Heart right ventricle (tissue), 16 donors: ENCODE results near the gene PTPN4. TPM values are rescaled to one million over a fixed set of nuclear protein-coding genes. Genes with fewer than 3 reads are reported as not detected.

ENCODE experiments used
- ATAC-seq, 8 donors: fragments of 200-7000 bp; cut with Tn5 transposase; one replicate each; pipeline ENCODE4 v1.9.1; 2020; ENCODE audit warnings: mild to moderate bottlenecking in 8 of 8, moderate library complexity in 8 of 8, moderate number of reproducible peaks in 1 of 8
- DNase-seq, 2 donors: peaks; one replicate each; pipeline ENCODE4 v3.0.0-alpha.2; 2020
- H3K27ac ChIP-seq, 10 donors: fragments of 200-600 bp; sonication (generic) in 2 of 10; one replicate each; pipeline versions ENCODE4 v1.5.0 to v1.8.0; 2020 to 2022; ENCODE audit warnings: mild to moderate bottlenecking in 3 of 10
- H3K27me3 ChIP-seq, 7 donors: fragments of 200-600 bp; one replicate each; pipeline ENCODE4 v1.8.0; 2021 to 2022; ENCODE audit warnings: mild to moderate bottlenecking in 2 of 7
- H3K36me3 ChIP-seq, 9 donors: fragments of 200-600 bp; sonication (generic) in 1 of 9; one replicate each; pipeline versions ENCODE4 v1.5.0 to v1.8.0; 2020 to 2022; ENCODE audit warnings: mild to moderate bottlenecking in 2 of 9
- H3K4me1 ChIP-seq, 9 donors: fragments of 200-600 bp; sonication (generic) in 1 of 9; one replicate each; pipeline versions ENCODE4 v1.5.0 to v1.8.0; 2020 to 2022; ENCODE audit warnings: mild to moderate bottlenecking in 4 of 9
- H3K4me3 ChIP-seq, 10 donors: fragments of 200-600 bp; sonication (generic) in 2 of 10; one replicate each; pipeline versions ENCODE4 v1.5.0 to v1.8.0; 2020 to 2022; ENCODE audit warnings: mild to moderate bottlenecking in 7 of 10, moderate library complexity in 2 of 10
- H3K9me3 ChIP-seq, 11 donors: fragments of 200-600 bp in 10 of 11; sonication (generic) in 2 of 11; one replicate each; pipeline versions ENCODE4 v1.5.0 to v1.8.0; 2013 to 2022; ENCODE audit warnings: mild to moderate bottlenecking in 2 of 11, control low read depth in 1 of 11, moderate library complexity in 1 of 11
- WGBS, 2 donors: extraction: QIAGEN DNeasy Blood & Tissue Kit; methylation state at CpG; one replicate each; pipeline ENCODE4 v1.1.7; 2013; ENCODE audit warnings: inconsistent platforms in 1 of 2; 5-methylcytosine and 5-hydroxymethylcytosine counted together
- intact Hi-C, 10 donors: fragments of 100-400 bp; cut with DNase I; formaldehyde crosslinking; loops; one replicate each; pipeline versions ENCODE4 v1.11.1 to v1.14.2; 2022
- polyA plus RNA-seq, 2 donors: library from polyadenylated mRNA; stranded (reverse); fragments of 200-250 nt; gene quantifications; one replicate each; pipeline ENCODE4 v1.2.3, GENCODE V29; 2013
- total RNA-seq, 10 donors: library from RNA; stranded (reverse); fragmentation: NEBNext Ultra II Directional in 3 of 10; extraction: Animal tissue kit (Norgen Biotek cat#: 25700) in 3 of 10; gene quantifications; one replicate each; pipeline versions ENCODE4 v1.2.1 to v1.2.4, GENCODE V29; 2021 to 2023
- TF ChIP-seq, protein P1 (sequence below), 9 donors: fragments of 200-600 bp; sonication (generic) in 2 of 9; IDR thresholded peaks; one replicate each; pipeline versions ENCODE4 v1.5.0 to v1.8.0; 2021 to 2022; ENCODE audit warnings: antibody characterized with exemption in 9 of 9, mild to moderate bottlenecking in 5 of 9, moderate library complexity in 1 of 9
- donor health status: Arrhythmogenic right ventricular cardiomyopathy.
- donor health status: ischemic (EF 13 %, LVEDD 7.1; RV severe dilation, severe dysfunction).
- donor health status: healthy with polysubstance abuse.
- donor health status: DM: no; HTN: yes; CAD: no.
- donor health status: DM: no; HTN: no; CAD: no.
- donor health status: ischemic (EF 25% LVEDD 6.9; RV normal size, moderate dysfunction).
- donor health status: ischemic (EF 25% LVEDD 5.7; RV mildly dilated, moderate dysfunction).
- donor health status: healthy.
- donor health status: DM: yes; HTN: yes; CAD: no.
- donor health status: Ischemic cardiomyopathy.
- donor health status: ischemic (EF 35%, LVEDD 5.7; RV mildly dilated, moderate dysfunction).
- donor health status: nonischemic (EF 11% LVEDD 7.7; RV severe dilation, severe dysfunction).
- donor health status: DM: yes; HTN: yes; CAD: no.
- donor health status: PGD.
- donor health status: ischemic (EF 29% LVEDD 5.4; RV normal size, mild dysfunction).
- donor health status: nonischemic (EF 23%, LVEDD 6.1; RV moderate dilation, normal function).

Gene PTPN4
- total and polyA plus RNA-seq, 12 donors, result 2.5 to 56.1 (median 44.7) TPM

DNA sequence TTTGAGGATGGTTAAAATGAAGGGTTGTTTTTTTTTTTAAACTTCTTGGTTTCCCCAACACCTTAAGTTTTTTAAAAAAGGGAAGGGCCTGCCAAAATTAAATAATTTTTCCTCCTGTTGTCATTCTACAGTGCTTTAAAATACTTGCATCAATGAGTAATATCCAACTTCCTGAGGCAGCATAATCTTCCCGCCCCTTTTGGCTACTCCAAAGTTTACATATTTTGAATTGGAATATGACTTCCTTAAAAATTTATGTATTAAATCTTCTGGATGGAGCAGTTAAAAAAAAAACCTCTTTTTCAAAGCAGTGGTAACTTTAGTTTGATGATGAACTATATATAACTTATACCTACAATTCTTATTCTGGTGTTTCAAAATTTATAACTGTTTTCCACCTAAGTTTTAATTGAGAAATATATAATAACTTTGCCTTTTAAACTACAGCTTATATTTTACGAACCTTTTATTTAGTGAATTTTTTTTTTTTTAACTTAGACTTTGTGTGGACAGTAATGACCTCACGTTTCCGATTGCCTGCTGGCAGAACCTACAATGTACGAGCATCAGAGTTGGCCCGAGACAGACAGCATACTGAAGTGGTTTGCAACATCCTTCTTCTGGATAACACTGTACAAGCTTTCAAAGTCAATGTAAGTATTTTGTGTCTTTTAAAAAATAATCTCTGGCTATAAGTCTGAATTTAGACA, 49.8 kb downstream of the PTPN4 start:
- H3K9me3 ChIP-seq, result peaks cover 0 to 13% (median 0%) of the 10 kb centered on the region in 11 donors
- no peaks in the 10 kb centered on the region for H3K27me3 ChIP-seq
- TF ChIP-seq, protein P1, sequence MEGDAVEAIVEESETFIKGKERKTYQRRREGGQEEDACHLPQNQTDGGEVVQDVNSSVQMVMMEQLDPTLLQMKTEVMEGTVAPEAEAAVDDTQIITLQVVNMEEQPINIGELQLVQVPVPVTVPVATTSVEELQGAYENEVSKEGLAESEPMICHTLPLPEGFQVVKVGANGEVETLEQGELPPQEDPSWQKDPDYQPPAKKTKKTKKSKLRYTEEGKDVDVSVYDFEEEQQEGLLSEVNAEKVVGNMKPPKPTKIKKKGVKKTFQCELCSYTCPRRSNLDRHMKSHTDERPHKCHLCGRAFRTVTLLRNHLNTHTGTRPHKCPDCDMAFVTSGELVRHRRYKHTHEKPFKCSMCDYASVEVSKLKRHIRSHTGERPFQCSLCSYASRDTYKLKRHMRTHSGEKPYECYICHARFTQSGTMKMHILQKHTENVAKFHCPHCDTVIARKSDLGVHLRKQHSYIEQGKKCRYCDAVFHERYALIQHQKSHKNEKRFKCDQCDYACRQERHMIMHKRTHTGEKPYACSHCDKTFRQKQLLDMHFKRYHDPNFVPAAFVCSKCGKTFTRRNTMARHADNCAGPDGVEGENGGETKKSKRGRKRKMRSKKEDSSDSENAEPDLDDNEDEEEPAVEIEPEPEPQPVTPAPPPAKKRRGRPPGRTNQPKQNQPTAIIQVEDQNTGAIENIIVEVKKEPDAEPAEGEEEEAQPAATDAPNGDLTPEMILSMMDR (IDR thresholded peaks at IDR 0.05), result no peak
- H3K4me1 ChIP-seq, result peaks cover 0 to 22% (median 19%) of the 10 kb centered on the region in 9 donors
- H3K36me3 ChIP-seq, result peaks cover 0 to 29% (median 0%) of the 10 kb centered on the region in 9 donors
- ATAC-seq (peak in 7 of 8 donors; percentile 51 to 93 (median 84)), DNase-seq (peak in 1 of 2 donors; percentile 43)
- H3K27ac ChIP-seq, result peak overlapping the region in 3 of 10 donors; percentile 4 to 59 (median 28)
- intact Hi-C loops, result no loop called here
- H3K4me3 ChIP-seq, result no peak overlapping the region
- WGBS, 2 donors, result 14 to 19% methylated on average over 6 of the region's 6 CpGs

- 57 to 63% methylated on average over 2 of the region's 2 CpGs for WGBS, 2 donors
- ATAC-seq (no peak), DNase-seq (no peak)
- TF ChIP-seq, protein P1 (IDR thresholded peaks at IDR 0.05), result no peak
- intact Hi-C loops, result no loop called here
- no peak overlapping the region for H3K4me3 ChIP-seq
- peaks cover 0 to 22% (median 19%) of the 10 kb centered on the region in 9 donors for H3K4me1 ChIP-seq
- H3K27ac ChIP-seq, result peak overlapping the region in 1 of 10 donors; percentile 59
- peaks cover 0 to 8% (median 0%) of the 10 kb centered on the region in 11 donors for H3K9me3 ChIP-seq
- H3K36me3 ChIP-seq, result peaks cover 0 to 29% (median 0%) of the 10 kb centered on the region in 9 donors
- no peaks in the 10 kb centered on the region for H3K27me3 ChIP-seq
Observed at GRCh38 chr2:119810049-119810630, 50.4 kb downstream of the PTPN4 start.

GRCh38 chr2:119814216-119814615, 54.5 kb downstream of the PTPN4 start:
- intact Hi-C loops, result no loop called here
- Histone ChIP-seq H3K4me3 (no peak overlapping the region), H3K27me3 (no peaks in the 10 kb centered on the region), H3K4me1 (peaks cover 0 to 13% (median 10%) of the 10 kb centered on the region in 9 donors), H3K36me3 (peaks cover 0 to 29% (median 0%) of the 10 kb centered on the region in 9 donors), H3K27ac (no peak overlapping the region), H3K9me3 (peaks cover 0 to 11% (median 0%) of the 10 kb centered on the region in 11 donors)
- TF ChIP-seq, protein P1 (IDR thresholded peaks at IDR 0.05), result no peak
- ATAC-seq, result no peak
- no peak for DNase-seq

DNA sequence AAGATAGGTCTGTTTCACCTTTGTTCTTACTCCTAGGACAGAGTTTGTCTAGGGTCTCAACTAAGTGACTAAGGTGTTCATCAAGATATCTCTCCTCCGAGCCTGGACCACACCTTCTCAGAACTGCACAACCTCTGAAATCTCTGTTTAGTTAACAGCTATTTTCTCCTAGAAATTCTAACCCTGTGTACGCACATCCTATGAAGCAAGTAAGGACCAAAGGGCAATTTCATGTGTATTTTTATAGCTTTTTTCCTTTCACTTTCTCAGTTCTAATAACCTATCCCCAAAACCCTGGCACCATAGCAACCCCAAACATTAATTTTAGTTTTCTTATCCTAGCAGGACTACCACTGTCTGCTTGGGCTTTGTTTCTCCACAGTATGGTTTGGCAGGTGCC, 59.1 kb downstream of the PTPN4 start:
- Histone ChIP-seq H3K27me3 (no peaks in the 10 kb centered on the region), H3K9me3 (peaks cover 0 to 11% (median 0%) of the 10 kb centered on the region in 11 donors), H3K4me1 (peaks cover 0 to 29% (median 11%) of the 10 kb centered on the region in 9 donors), H3K36me3 (peaks cover 0 to under 1% (median 0%) of the 10 kb centered on the region in 9 donors), H3K27ac (no peak overlapping the region), H3K4me3 (no peak overlapping the region)
- TF ChIP-seq, protein P1 (IDR thresholded peaks at IDR 0.05), result no peak
- no peak for DNase-seq
- 97 to 98% methylated on average over 2 of the region's 2 CpGs for WGBS, 2 donors
- ATAC-seq, result no peak
- intact Hi-C loops, result loop anchor here in 2 of 10 donors (5.0 kb wide), 2 partner anchors 56 to 116 kb away; no protein-coding TSS in a partner anchor
